ENCODE data around the gene PRDM15.
A peak's percentile ranks its signal among the peaks of the same experiment; 100 is the strongest.

PRDM15 gene, protein sequence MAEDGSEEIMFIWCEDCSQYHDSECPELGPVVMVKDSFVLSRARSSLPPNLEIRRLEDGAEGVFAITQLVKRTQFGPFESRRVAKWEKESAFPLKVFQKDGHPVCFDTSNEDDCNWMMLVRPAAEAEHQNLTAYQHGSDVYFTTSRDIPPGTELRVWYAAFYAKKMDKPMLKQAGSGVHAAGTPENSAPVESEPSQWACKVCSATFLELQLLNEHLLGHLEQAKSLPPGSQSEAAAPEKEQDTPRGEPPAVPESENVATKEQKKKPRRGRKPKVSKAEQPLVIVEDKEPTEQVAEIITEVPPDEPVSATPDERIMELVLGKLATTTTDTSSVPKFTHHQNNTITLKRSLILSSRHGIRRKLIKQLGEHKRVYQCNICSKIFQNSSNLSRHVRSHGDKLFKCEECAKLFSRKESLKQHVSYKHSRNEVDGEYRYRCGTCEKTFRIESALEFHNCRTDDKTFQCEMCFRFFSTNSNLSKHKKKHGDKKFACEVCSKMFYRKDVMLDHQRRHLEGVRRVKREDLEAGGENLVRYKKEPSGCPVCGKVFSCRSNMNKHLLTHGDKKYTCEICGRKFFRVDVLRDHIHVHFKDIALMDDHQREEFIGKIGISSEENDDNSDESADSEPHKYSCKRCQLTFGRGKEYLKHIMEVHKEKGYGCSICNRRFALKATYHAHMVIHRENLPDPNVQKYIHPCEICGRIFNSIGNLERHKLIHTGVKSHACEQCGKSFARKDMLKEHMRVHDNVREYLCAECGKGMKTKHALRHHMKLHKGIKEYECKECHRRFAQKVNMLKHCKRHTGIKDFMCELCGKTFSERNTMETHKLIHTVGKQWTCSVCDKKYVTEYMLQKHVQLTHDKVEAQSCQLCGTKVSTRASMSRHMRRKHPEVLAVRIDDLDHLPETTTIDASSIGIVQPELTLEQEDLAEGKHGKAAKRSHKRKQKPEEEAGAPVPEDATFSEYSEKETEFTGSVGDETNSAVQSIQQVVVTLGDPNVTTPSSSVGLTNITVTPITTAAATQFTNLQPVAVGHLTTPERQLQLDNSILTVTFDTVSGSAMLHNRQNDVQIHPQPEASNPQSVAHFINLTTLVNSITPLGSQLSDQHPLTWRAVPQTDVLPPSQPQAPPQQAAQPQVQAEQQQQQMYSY

GRCh38 chr21:41879190-41879998, at the start of gene PRDM15:
TSS of gene PRDM15 (minus strand) at chr21:41879344. CDS start at chr21:41860363, 18,981 bp downstream.
- peak; percentile 71 for DNase-seq

GRCh38 chr21:41928621-41929220, 49.6 kb upstream of the PRDM15 start:
- no peak for DNase-seq

- DNase-seq, result no peak
Measured at GRCh38 chr21:41927727-41928409, 48.7 kb upstream of the PRDM15 start.

- no peak for DNase-seq
Measured at GRCh38 chr21:41926807-41927171, 47.6 kb upstream of the PRDM15 start.

- DNase-seq, result peak; percentile 48
Measured at GRCh38 chr21:41926117-41926806, 47.1 kb upstream of the PRDM15 start.

GRCh38 chr21:41925767-41926116, 46.6 kb upstream of the PRDM15 start:
- DNase-seq, result no peak

DNA sequence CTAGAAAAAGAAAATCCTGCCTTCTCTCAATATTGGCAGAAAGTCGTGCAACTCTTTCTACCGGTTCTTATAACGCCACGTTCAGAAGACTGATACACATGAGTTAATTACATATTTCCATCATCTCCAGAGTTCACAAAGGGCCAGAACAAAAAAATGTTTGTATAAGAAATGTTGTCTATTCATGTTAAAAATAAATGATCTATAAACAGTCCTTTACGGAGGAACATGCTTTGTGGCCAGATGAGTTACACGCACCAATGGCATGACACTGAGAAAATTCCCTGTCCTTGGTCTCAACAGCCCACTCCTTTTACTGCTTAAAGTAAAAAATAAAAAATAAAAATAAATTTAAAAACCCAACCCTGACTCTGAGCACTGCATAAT, 45.2 kb upstream of the PRDM15 start:
- DNase-seq, result no peak

DNA sequence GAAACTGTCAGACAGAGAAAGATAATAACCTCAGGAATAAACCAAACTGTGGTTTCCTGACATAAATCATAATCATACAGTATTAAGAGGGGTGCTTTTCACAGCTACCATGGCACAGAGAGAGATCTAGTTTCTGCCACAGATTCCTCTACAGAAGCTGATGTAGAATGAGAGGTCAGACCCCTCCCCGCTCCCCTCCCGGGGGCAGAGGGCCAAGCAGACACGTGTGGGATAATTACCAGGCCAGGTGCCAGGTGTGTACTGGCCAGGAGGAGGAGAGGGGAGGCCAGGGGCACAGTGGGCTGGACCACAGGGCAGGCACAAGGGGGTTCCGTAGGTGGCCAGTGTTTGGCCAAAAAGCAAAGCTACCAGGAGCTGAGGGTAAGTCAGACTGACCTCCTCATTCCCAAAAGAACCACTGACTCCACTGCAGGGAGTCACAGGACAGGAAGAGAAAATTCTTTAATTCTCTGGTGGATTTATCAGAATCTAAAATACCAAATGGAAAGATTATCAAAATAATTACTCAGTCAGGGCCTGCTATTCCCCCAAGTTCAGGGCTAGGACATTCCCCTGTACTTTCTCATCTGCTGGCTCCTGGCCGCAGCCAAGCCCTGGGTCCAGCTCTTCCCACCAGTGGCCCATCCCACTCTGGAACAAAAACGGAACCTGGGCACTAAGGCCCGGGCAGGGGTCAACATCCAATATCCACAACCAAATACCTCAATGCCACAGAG, 44.7 kb upstream of the PRDM15 start:
- DNase-seq, result no peak

- DNase-seq, result no peak
Measured at GRCh38 chr21:41923186-41923585, 44.0 kb upstream of the PRDM15 start.

GRCh38 chr21:41921021-41921420, 41.9 kb upstream of the PRDM15 start:
- no peak for DNase-seq

DNA sequence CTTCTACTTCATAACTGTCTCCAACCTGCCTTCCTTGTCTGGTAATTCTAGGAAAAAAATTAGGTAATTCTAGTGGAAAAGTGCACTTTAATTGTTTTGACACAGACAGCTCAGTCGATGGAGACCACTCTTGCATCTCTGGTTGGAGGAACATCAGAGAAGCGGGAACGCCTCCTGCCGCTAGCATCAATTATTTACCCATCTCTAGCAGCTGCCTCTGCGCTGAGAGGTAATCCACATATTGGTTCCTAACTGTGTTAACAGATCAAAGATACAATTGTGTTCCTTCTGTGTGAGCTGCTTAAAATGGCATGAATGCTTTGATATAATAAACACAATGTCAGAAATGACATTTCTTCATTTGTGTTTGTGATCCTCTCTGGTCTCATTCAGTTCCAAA, 41.3 kb upstream of the PRDM15 start:
- DNase-seq, result no peak

DNA sequence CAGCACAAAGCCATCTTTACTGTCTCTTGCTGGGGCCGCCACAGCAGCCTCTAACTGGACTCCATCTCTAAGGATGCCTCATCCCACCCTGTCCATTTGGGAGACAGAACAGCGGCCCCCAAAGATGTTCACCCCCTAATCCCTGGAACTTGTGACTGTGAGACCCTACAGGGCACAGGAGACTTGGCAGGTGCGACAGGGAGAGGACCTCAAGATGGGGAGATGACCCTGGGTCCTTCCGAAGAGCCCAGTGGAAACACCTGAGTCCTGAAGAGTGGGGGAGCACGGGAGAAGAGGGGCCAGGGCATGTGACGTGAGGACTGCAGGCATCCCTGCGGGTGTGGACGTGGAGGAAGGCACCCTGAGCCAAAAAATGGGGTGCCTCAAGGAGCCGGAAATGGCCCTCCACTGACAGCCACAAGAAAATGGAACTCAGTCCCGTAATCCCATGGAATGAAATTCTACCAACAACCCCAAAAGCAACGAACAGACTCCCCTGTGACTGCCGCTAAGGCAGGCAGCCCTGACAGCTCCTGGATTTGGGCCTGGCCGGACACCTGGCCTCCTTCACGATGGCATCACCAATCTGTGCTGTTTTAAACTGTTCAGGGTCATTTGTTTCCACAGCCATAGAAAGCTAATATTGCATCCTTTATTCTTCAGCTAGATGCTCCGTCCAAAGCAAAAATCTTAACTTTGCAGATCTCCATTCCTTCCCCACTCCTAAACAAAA, 40.7 kb upstream of the PRDM15 start:
- DNase-seq, result no peak

GRCh38 chr21:41918561-41919358, 39.6 kb upstream of the PRDM15 start:
- no peak for DNase-seq

DNA sequence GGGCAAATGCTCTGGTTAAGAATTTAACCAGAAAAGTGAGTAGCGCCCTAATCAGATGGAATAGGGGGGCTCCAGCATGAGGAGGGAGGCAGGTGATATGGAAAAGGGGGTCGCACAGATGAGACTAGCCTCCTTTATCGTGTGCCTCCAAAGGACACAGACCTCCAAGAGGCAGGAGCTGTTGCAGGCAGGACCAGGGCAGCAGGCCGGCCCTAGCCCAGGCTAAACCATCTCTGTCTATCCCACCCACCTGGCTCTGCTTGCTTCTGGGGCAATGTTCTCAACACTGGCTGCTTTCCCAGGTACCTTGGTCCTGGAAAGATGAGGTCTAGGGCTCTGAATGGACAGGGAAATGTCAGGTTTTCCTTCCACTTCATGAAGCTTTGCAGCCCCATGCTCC, 38.4 kb upstream of the PRDM15 start:
- DNase-seq, result no peak

DNA sequence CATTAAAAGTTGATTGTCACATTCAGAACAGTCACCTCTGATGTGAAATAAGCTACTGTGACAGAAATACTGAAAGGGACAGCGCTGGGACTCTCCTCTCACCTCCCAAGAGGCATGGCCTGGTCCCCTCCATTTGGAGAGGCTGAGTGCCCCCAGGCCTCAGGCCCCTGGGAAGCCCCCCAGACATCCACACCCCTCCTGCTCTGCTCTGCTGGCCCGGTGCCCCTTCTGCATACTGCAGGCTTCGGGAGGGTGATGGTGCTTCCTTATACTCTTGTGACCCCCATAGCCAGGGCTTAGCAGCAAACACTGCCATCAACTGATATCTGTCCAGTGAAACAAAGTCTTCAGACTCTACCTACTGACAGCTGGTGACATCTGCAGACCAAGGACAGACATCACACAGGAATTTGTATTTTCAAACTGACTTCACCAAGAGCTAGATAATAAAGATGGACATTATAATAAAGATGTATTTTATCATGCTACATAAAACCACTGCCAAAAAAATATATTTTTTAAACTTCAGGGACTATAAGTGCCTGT, 37.8 kb upstream of the PRDM15 start:
- no peak for DNase-seq

GRCh38 chr21:41914965-41915364, 35.8 kb upstream of the PRDM15 start:
- no peak for DNase-seq

DNA sequence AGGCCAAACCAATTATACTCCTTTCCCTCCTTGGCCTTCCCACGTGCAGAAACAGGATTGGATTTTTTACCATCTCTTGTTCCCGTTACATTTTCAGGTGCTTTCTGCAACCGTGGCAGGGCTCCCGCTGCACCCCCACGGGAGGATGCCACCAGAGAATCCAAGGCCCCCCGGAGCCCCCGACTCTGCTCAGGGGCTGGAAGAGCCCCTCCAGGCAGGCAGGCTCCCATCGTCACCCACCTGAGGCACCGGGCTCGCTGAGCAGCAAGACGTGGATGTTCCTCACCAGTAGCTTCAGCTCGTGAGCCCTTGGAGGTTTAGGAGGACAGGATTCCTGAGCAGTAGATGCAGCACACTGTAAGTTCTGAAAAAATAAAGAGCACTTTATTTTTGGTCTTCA, 35.2 kb upstream of the PRDM15 start:
- no peak for DNase-seq

GRCh38 chr21:41913230-41913629, 34.1 kb upstream of the PRDM15 start:
- DNase-seq, result no peak
